ENCODE measurements around the gene GRHL1. TPM values are rescaled to one million over a fixed set of nuclear protein-coding genes. Genes with fewer than 3 reads are reported as not detected.

GRHL1 gene
- total and polyA plus RNA-seq, 2 donors (not counting 3 experiments of a cell fraction or from before 2014, with no cell fraction given): 0.37 to 1.1 TPM

DNA sequence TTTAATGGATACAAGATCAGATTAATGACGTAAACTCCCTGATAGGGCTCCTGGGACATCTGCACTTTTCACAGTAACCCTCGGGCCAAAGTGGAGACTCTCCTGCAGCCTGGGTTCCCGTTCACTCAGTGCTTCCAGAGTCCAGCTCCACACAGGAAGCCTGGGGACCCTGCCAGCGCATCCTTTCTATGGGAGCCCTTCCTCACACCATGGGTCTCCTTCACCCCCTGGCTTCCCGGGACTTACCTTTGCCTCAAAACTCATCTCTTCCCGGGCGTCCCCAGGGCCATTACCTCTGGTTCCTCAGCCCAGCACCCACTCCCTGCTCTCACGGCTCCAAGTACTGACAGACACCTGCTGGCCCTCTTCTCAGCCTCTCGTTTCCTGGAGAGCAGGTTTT is 51.2 kb downstream of the GRHL1 start:
- intact Hi-C loops (cut with micrococcal nuclease) (no loop called here), dilution Hi-C loops (cut with MboI; ENCODE audit: extremely low pct_ligation_motif_present, low sequenced_read_pairs) (no loop called here)
- no peaks in the 10 kb centered on the region for H3K36me3 ChIP-seq (ENCODE audit: control insufficient read depth in 2 of 2, extremely low read depth in 1 of 2, insufficient read depth in 2 of 2, low read length in 2 of 2)
- no peaks in the 10 kb centered on the region for H3K27me3 ChIP-seq (ENCODE audit: control insufficient read depth in 2 of 2, insufficient read depth in 2 of 2, low read length in 2 of 2)
- TF ChIP-seq JUN (IDR thresholded peaks at IDR 0.05; ENCODE audit: borderline replicate concordance, insufficient read depth, insufficient read length, low read depth) (no peak), MYC (IDR thresholded peaks at IDR 0.05; ENCODE audit: low read depth, low read length) (no peak), GATA2 (IDR thresholded peaks at IDR 0.05; ENCODE audit: insufficient read depth, insufficient read length, low read depth, low read length) (no peak), POLR2A (IDR thresholded peaks at IDR 0.05; ENCODE audit: low read depth, low read length) (no peak), POLR2AphosphoS5 (IDR thresholded peaks at IDR 0.05; ENCODE audit: insufficient read depth, low read depth, low read length) (no peak), EZH2 (IDR thresholded peaks at IDR 0.05; ENCODE audit: borderline replicate concordance, low read depth, low read length, severe bottlenecking) (no peak), FOS (IDR thresholded peaks at IDR 0.05; ENCODE audit: borderline replicate concordance, insufficient read depth, low read length) (no peak)
- TF ChIP-seq, protein P1, sequence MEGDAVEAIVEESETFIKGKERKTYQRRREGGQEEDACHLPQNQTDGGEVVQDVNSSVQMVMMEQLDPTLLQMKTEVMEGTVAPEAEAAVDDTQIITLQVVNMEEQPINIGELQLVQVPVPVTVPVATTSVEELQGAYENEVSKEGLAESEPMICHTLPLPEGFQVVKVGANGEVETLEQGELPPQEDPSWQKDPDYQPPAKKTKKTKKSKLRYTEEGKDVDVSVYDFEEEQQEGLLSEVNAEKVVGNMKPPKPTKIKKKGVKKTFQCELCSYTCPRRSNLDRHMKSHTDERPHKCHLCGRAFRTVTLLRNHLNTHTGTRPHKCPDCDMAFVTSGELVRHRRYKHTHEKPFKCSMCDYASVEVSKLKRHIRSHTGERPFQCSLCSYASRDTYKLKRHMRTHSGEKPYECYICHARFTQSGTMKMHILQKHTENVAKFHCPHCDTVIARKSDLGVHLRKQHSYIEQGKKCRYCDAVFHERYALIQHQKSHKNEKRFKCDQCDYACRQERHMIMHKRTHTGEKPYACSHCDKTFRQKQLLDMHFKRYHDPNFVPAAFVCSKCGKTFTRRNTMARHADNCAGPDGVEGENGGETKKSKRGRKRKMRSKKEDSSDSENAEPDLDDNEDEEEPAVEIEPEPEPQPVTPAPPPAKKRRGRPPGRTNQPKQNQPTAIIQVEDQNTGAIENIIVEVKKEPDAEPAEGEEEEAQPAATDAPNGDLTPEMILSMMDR (IDR thresholded peaks at IDR 0.05; ENCODE audit: extremely low read depth in 1 of 2, insufficient read depth in 1 of 2, low read depth in 1 of 2, low read length in 2 of 2): no peak
- TF ChIP-seq, protein P2, sequence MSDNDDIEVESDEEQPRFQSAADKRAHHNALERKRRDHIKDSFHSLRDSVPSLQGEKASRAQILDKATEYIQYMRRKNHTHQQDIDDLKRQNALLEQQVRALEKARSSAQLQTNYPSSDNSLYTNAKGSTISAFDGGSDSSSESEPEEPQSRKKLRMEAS (IDR thresholded peaks at IDR 0.05; ENCODE audit: insufficient read depth, insufficient read length): no peak
- no peak overlapping the region for H2AFZ ChIP-seq (ENCODE audit: low read depth, low read length)
- H3K4me2 ChIP-seq (ENCODE audit: insufficient read depth, low read length): no peak overlapping the region
- no peak for DNase-seq (ENCODE audit: low read depth, low spot score)
- no peak for FAIRE-seq
- H3K4me3 ChIP-seq (replicated peaks in 1 of 3; ENCODE audit: insufficient read depth in 1 of 3, low read depth in 1 of 3, low read length in 3 of 3): no peak overlapping the region
- no peaks in the 10 kb centered on the region for H3K4me1 ChIP-seq (ENCODE audit: control insufficient read depth, extremely low read depth, insufficient read depth, low read length)
- no peak overlapping the region for H3K27ac ChIP-seq (ENCODE audit: insufficient read depth, low read depth, low read length)
- no peaks in the 10 kb centered on the region for H3K79me2 ChIP-seq (ENCODE audit: control insufficient read depth, insufficient read depth, low read length)
- H3K9me3 ChIP-seq (replicated peaks; ENCODE audit: control insufficient read depth, insufficient read depth, low read length): no peaks in the 10 kb centered on the region
- CTCF ChIA-PET: interaction anchor here (1.0 to 3.5 kb wide), 3 partner anchors 11 to 18 kb away, joined by 3 to 14 read pairs (median 3); no protein-coding TSS in a partner anchor
- no peaks in the 10 kb centered on the region for H3K9me1 ChIP-seq (replicated peaks; ENCODE audit: control insufficient read depth, extremely low read depth, insufficient read depth, low read length)
- no TSS peak for BruUV-seq (replicated peaks)
- no peak overlapping the region for H3K9ac ChIP-seq (replicated peaks; ENCODE audit: extremely low read depth, insufficient read depth, low read length)
- H4K20me1 ChIP-seq (replicated peaks; ENCODE audit: control insufficient read depth, extremely low read depth, insufficient read depth, low read length): no peaks in the 10 kb centered on the region
- POLR2A ChIA-PET: no interaction called here

Measured in endothelial cell of umbilical vein (primary cell).